Stomach (tissue), 19 donors: Measurements from ENCODE around the gene GNB4. TPM values are rescaled to one million over a fixed set of nuclear protein-coding genes. Genes with fewer than 3 reads are reported as not detected.
A peak's percentile ranks its signal among the peaks of the same experiment; 100 is the strongest.

ENCODE experiments used
- DNase-seq, 2 donors: peaks; one replicate each; pipeline versions ENCODE4 v3.0.0 to v3.0.0-alpha.2; 2013 to 2019
- H3K27ac ChIP-seq, 5 donors: fragments of 200-600 bp in 4 of 5; sonication (generic) in 4 of 5; one replicate each; pipeline ENCODE4 v1.5.1; 2013 to 2019; ENCODE audit warnings: mild to moderate bottlenecking in 1 of 5, moderate library complexity in 1 of 5
- H3K27me3 ChIP-seq, 3 donors: fragments of 200-600 bp; sonication (generic); one replicate each; pipeline ENCODE4 v1.5.1; 2017 to 2019; ENCODE audit warnings: mixed run types in 1 of 3
- H3K36me3 ChIP-seq, 4 donors: fragments of 200-600 bp; sonication (generic); 1 replicate in 3 of 4; 2 replicates in 1 of 4; pipeline ENCODE4 v1.5.1; 2016 to 2019
- H3K4me1 ChIP-seq, 4 donors: fragments of 200-600 bp; sonication (generic); one replicate each; pipeline ENCODE4 v1.5.1; 2016 to 2019
- H3K4me3 ChIP-seq, 4 donors: fragments of 200-600 bp; sonication (generic) in 3 of 4; one replicate each; pipeline ENCODE4 v1.5.1; 2016 to 2019; ENCODE audit warnings: mild to moderate bottlenecking in 1 of 4
- H3K9me3 ChIP-seq, 4 donors: fragments of 200-600 bp; sonication (generic); one replicate each; pipeline ENCODE4 v1.5.1; 2016 to 2019
- CTCF ChIP-seq, 7 experiments: fragments of 450-650 bp in 4 of 7; fragments of 200-600 bp in 3 of 7; sonication (generic) in 3 of 7; IDR thresholded peaks; one replicate each; pipeline ENCODE4 v1.5.1; 2016 to 2019; ENCODE audit warnings: antibody characterized with exemption in 7 of 7, control low read depth in 2 of 7, mild to moderate bottlenecking in 1 of 7
- EP300 ChIP-seq: sonication (generic); formaldehyde crosslinking; IDR thresholded peaks from one replicate; pipeline ENCODE4 v1.6.1; 2017; ENCODE audit warnings: antibody characterized with exemption
- POLR2A ChIP-seq, 4 donors: fragments of 450-650 bp; IDR thresholded peaks; one replicate each; pipeline ENCODE4 v1.6.1; 2016; ENCODE audit warnings: antibody characterized with exemption in 4 of 4, control low read depth in 2 of 4, mild to moderate bottlenecking in 1 of 4, moderate library complexity in 1 of 4
- POLR2AphosphoS5 ChIP-seq, 3 donors: sonication (generic); formaldehyde crosslinking; IDR thresholded peaks; one replicate each; pipeline ENCODE4 v1.6.1; 2016; ENCODE audit warnings: antibody characterized with exemption in 3 of 3
- WGBS, 5 donors: extraction: QIAGEN DNeasy Blood & Tissue Kit in 3 of 5; methylation state at CpG; one replicate each; pipeline versions ENCODE4 v1.1.5 to v1.1.7; 2013 to 2018; 5-methylcytosine and 5-hydroxymethylcytosine counted together
- intact Hi-C: fragments of 100-400 bp; cut with DNase I; formaldehyde crosslinking; loops from one replicate; pipeline ENCODE4 v1.15.1; 2023; ENCODE audit warnings: low total_unique reads
- long read RNA-seq, 10 donors: transcript quantifications; one replicate each; lab custom pipeline, GENCODE V29; 2026
- polyA plus RNA-seq, 3 donors: library from polyadenylated mRNA; stranded (reverse); fragments of 200-250 nt; gene quantifications; one replicate each; pipeline ENCODE4 v1.2.3, GENCODE V29; 2013
- total RNA-seq, 5 donors: library from RNA; depleted of rRNA; stranded (reverse); fragments of >200 nt; gene quantifications; one replicate each; pipeline versions ENCODE4 v1.1.0 to v1.2.3, GENCODE V29; 2014 to 2016
- donor health status: healthy with polysubstance abuse.
- donor health status: Bipolar disorder and iron deficiency.
- donor health status: healthy.

GNB4 gene
- total RNA-seq, result 10 to 100 TPM; 17.7 to 81.3 (median 35.6) TPM
- polyA plus RNA-seq, result 1 to 10 TPM; 3.8 to 9.8 (median 7.6) TPM
- long read RNA-seq, donor 1, full-length matches to known transcripts, result 2 of 2 reads
- long read RNA-seq, donor 1, partial matches to known transcripts, result 0 of 2 reads
- long read RNA-seq, donor 1, other reads (novel, unspliced or antisense), result 0 of 2 reads
- long read RNA-seq, donor 2, full-length matches to known transcripts, result 3 of 3 reads
- long read RNA-seq, donor 2, partial matches to known transcripts, result 0 of 3 reads
- long read RNA-seq, donor 2, other reads (novel, unspliced or antisense), result 0 of 3 reads
- long read RNA-seq, donor 3, full-length matches to known transcripts, result 1 of 1 reads
- long read RNA-seq, donor 3, partial matches to known transcripts, result 0 of 1 reads
- long read RNA-seq, donor 3, other reads (novel, unspliced or antisense), result 0 of 1 reads
- long read RNA-seq, donor 4, result 0 reads
- long read RNA-seq, donor 5, full-length matches to known transcripts, result 11 of 16 reads
- long read RNA-seq, donor 5, partial matches to known transcripts, result 0 of 16 reads
- long read RNA-seq, donor 5, other reads (novel, unspliced or antisense), result 5 of 16 reads
- long read RNA-seq, donor 6, result 0 reads
- long read RNA-seq, donor 7, full-length matches to known transcripts, result 10 of 10 reads
- long read RNA-seq, donor 7, partial matches to known transcripts, result 0 of 10 reads
- long read RNA-seq, donor 7, other reads (novel, unspliced or antisense), result 0 of 10 reads
- long read RNA-seq, donor 8, full-length matches to known transcripts, result 2 of 2 reads
- long read RNA-seq, donor 8, partial matches to known transcripts, result 0 of 2 reads
- long read RNA-seq, donor 8, other reads (novel, unspliced or antisense), result 0 of 2 reads
- long read RNA-seq, donor 9, full-length matches to known transcripts, result 3 of 3 reads
- long read RNA-seq, donor 9, partial matches to known transcripts, result 0 of 3 reads
- long read RNA-seq, donor 9, other reads (novel, unspliced or antisense), result 0 of 3 reads
- long read RNA-seq, donor 10, full-length matches to known transcripts, result 1 of 1 reads
- long read RNA-seq, donor 10, partial matches to known transcripts, result 0 of 1 reads
- long read RNA-seq, donor 10, other reads (novel, unspliced or antisense), result 0 of 1 reads

DNA sequence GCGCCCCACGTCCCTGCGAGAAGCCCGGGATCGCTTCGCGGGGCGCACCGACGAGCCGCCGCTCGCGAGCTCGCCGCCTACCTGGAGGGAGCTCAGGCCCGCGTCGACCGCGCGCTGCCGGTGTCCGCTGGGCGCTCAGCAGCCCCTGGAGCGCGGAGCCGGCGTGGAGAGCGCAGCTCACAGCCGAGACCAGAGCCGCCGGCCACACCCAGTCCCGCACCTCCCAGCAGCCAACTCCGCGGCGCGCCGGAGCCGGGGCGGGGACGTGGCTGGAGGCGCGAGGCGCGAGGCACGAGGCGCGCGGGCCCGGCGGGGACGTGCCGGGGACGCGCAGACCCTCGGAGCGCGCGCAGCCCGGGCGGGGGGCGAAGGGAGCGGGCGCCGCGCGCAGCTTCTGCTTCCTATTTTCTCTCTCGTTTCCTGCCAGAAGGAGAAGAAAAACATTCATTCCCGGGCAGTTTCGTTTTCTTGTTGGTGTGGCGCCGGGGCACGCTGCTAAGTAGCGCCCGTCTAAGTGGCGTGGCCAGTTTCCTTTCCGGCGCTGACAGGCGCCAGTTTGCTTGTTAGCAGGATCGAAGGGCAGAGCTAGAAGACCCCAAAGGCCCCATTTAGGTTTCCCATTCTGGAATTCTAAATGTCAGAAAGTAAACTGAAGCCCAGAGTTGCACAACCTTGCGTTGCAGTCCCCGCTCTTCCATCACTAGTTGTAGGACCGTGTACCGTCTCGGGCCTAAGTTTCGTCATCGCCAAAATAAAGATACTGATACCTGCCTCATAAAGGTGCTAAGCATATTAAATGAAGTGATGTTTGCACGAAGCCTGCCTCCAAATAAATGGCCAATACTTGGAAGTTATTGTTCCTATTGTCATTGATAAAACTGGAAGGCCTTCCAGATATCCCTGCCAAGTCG is at the start of gene GNB4:
Gene GNB4, minus strand, starts transcription at position 206 of the 911 bp plus-strand sequence. CDS start 25,270 bp downstream, outside the sequence.
- Histone ChIP-seq H3K4me3 (peak within 1 kb of the TSS; percentile 67 to 89 (median 76)), H3K4me1 (peaks cover 0 to 49% (median 26%) of the 10 kb centered on the region in 4 donors), H3K27ac (peak within 1 kb of the TSS; percentile 81 to 97 (median 88)), H3K9me3 (no peaks in the 10 kb centered on the region), H3K36me3 (no peaks in the 10 kb centered on the region), H3K27me3 (no peaks in the 10 kb centered on the region)
- DNase-seq, result peak; percentile 73 to 96
- TF ChIP-seq EP300 (no peak), POLR2A (IDR thresholded peaks at IDR 0.05) (no peak), POLR2AphosphoS5 (IDR thresholded peaks at IDR 0.05) (peak in 2 of 3 donors; percentile 40 to 51), CTCF (IDR thresholded peaks at IDR 0.05) (no peak)
- intact Hi-C loops, result no loop called here
- 2 to 12% (median 2%) methylated on average over 27 to 90 of the region's 90 CpGs for WGBS, 5 donors

GRCh38 chr3:179495483-179495882 is 44.2 kb upstream of the GNB4 start:
- H3K27ac ChIP-seq, result no peak overlapping the region
- TF ChIP-seq CTCF (IDR thresholded peaks at IDR 0.05) (no peak), POLR2A (IDR thresholded peaks at IDR 0.05) (no peak), EP300 (no peak), POLR2AphosphoS5 (IDR thresholded peaks at IDR 0.05) (no peak)
- H3K4me1 ChIP-seq, result no peaks in the 10 kb centered on the region
- no peaks in the 10 kb centered on the region for H3K36me3 ChIP-seq
- H3K27me3 ChIP-seq, result no peaks in the 10 kb centered on the region
- H3K4me3 ChIP-seq, result no peak overlapping the region
- H3K9me3 ChIP-seq, result peaks cover 12 to 75% (median 41%) of the 10 kb centered on the region in 4 donors
- intact Hi-C loops, result no loop called here
- DNase-seq, result no peak

GRCh38 chr3:179493260-179493659 is 42.0 kb upstream of the GNB4 start:
- H3K36me3 ChIP-seq, result no peaks in the 10 kb centered on the region

More at GRCh38 chr3:179493260-179493659, 42.0 kb upstream of the GNB4 start:
- H3K4me1 ChIP-seq, result no peaks in the 10 kb centered on the region
- DNase-seq, result no peak
- H3K27me3 ChIP-seq, result no peaks in the 10 kb centered on the region
- H3K27ac ChIP-seq, result no peak overlapping the region
- intact Hi-C loops, result no loop called here
- H3K9me3 ChIP-seq, result peaks cover 12 to 73% (median 41%) of the 10 kb centered on the region in 4 donors
- no peak overlapping the region for H3K4me3 ChIP-seq
- TF ChIP-seq EP300 (no peak), POLR2A (IDR thresholded peaks at IDR 0.05) (no peak), POLR2AphosphoS5 (IDR thresholded peaks at IDR 0.05) (no peak), CTCF (IDR thresholded peaks at IDR 0.05) (no peak)
